ENCODE measurements around the gene RAB44. TPM values are rescaled to one million over a fixed set of nuclear protein-coding genes. Genes with fewer than 3 reads are reported as not detected.

RAB44 gene
- total and polyA plus RNA-seq, 2 of the 13 experiments (the other 11 are each of a cell fraction or from before 2014, with no cell fraction given), result not detected

- TF ChIP-seq TRAFD1 (CRISPR knock-in tag; IDR thresholded peaks at IDR 0.05; ENCODE audit: borderline replicate concordance) (no peak), ZFP37 (CRISPR knock-in tag; IDR thresholded peaks at IDR 0.05; ENCODE audit: borderline replicate concordance) (no peak), ZNF567 (CRISPR knock-in tag; IDR thresholded peaks at IDR 0.05; ENCODE audit: borderline replicate concordance) (no peak), THAP8 (CRISPR knock-in tag; IDR thresholded peaks at IDR 0.05; ENCODE audit: borderline replicate concordance) (no peak), STAT5B (CRISPR knock-in tag; IDR thresholded peaks at IDR 0.05) (no peak; the same call in 1 of the 2 replicates), NFKBIZ (CRISPR knock-in tag; IDR thresholded peaks at IDR 0.05) (no peak), RAD21 (CRISPR knock-in tag; IDR thresholded peaks at IDR 0.05) (no peak), MAF1 (CRISPR knock-in tag; IDR thresholded peaks at IDR 0.05; ENCODE audit: borderline replicate concordance) (no peak), SIN3B (IDR thresholded peaks at IDR 0.05; ENCODE audit: low read length) (no peak), JUND (CRISPR knock-in tag; IDR thresholded peaks at IDR 0.05) (no peak), ZNF382 (CRISPR knock-in tag; IDR thresholded peaks at IDR 0.05; ENCODE audit: borderline replicate concordance) (no peak), ZNF768 (CRISPR knock-in tag; IDR thresholded peaks at IDR 0.05) (no peak), ZNF710 (CRISPR knock-in tag; IDR thresholded peaks at IDR 0.05; ENCODE audit: borderline replicate concordance) (no peak), NBN (conservative IDR thresholded peaks at IDR 0.05) (no peak), ZC3H13 (CRISPR knock-in tag; IDR thresholded peaks at IDR 0.05) (no peak), ZNF572 (CRISPR knock-in tag; IDR thresholded peaks at IDR 0.05) (no peak), RERE (CRISPR knock-in tag; IDR thresholded peaks at IDR 0.05; ENCODE audit: low read depth) (no peak), BORCS8-MEF2B (CRISPR knock-in tag; IDR thresholded peaks at IDR 0.05) (no peak; the same call in 1 of the 2 replicates), SP1 (IDR thresholded peaks at IDR 0.05) (no peak), SP1 (CRISPR knock-in tag; IDR thresholded peaks at IDR 0.05) (no peak), NR2F1 (CRISPR knock-in tag; IDR thresholded peaks at IDR 0.05) (no peak)
These were observed 18.4 kb upstream of the RAB44 start (continued) for GRCh38 chr6:36679043-36679833.
